ENCODE results near the gene VAT1L. TPM values are rescaled to one million over a fixed set of nuclear protein-coding genes. Genes with fewer than 3 reads are reported as not detected.

Gene VAT1L
- total and polyA plus RNA-seq, 2 experiments from 2014 or later, result 11.0 to 24.4 TPM

DNA sequence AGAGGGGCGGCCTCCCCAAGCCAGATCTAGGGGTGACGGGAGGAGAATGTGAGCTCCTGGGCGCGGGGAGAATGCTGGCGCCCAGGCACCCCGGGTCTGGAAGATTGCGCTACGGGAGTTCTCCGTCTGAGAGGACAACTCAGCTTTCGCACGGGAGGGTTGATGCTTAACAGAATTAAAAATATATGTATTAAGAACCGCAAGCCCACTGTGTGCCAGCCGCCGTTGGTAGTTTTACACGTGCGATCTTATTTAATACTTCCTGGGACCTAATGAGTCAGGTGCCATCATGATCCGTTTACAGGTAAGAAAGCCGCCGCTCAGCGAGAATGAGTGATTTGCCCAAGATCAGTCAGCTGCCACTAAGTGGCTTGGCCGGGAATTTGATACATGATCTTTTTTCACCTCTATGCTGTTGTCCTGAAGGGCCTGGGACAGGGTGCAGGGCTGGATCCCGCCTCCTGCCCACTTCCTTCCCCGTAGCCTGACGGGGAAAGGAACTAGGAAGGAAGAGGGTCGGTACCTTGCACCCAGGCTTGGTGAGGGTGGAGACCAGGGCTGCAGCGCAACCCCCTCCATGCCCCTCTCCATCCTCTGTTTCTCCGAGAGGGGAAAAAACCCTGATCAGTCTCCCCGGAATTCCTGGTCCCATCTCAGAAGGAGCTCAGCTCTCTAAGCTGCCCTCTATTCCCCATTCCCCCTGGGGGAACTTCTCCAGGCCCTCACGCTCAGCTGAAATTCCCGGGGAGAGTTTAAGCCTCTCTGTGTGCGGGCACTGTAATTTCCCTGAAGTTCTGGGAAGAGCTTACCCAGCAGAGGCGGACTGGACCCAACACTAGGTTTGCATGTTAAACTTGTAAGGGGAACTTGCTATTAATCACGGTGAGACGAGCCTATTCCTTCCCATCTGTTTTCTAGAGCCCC lies 983 bp downstream of the VAT1L start:
- Histone ChIP-seq H3K4me3 (peak overlapping the region; percentile 92), H3K4me2 (peak overlapping the region; percentile 93), H3F3A (replicated peaks; ENCODE audit: low read depth) (no peaks in the 10 kb centered on the region), H3K9me2 (ENCODE audit: insufficient read depth) (0 out of 2 replicates have a peak, but pooled peaks cover 3% of the 10 kb centered on the region), H3K27ac (ENCODE audit: low read depth) (no peak overlapping the region), H3K36me3 (ENCODE audit: insufficient read depth) (no peaks in the 10 kb centered on the region), H3K79me2 (replicated peaks; ENCODE audit: insufficient read depth) (peaks cover 39% of the 10 kb centered on the region), H4K20me1 (replicated peaks; ENCODE audit: insufficient read depth) (peaks cover 7% of the 10 kb centered on the region), H3K27me3 (ENCODE audit: insufficient read depth) (peaks cover 41% of the 10 kb centered on the region), H2AFZ (peak overlapping the region; percentile 99), H3K4me1 (ENCODE audit: insufficient read depth) (peaks cover 14% of the 10 kb centered on the region)
- Mint-ChIP-seq H3K9me3 (no peaks in the 10 kb centered on the region), H3K4me3 (peak overlapping the region; percentile 93), H3K27ac (no peak overlapping the region), H3K4me1 (peaks cover 18% of the 10 kb centered on the region), H3K27me3 (ENCODE audit: insufficient read depth, low read depth, poor library complexity) (peaks cover 24% of the 10 kb centered on the region), H3K36me3 (ENCODE audit: low read depth) (no peaks in the 10 kb centered on the region)
- DNase-seq (ENCODE audit: low spot score) (peak; percentile 63), ATAC-seq (peak; percentile 28)
- TF ChIP-seq JUNB (IDR thresholded peaks at IDR 0.05; ENCODE audit: unreplicated experiment) (no peak), EZH2 (IDR thresholded peaks at IDR 0.05; ENCODE audit: low read depth, unreplicated experiment) (peak; percentile 52), POLR2AphosphoS5 (IDR thresholded peaks at IDR 0.05; ENCODE audit: low read depth) (no peak), EZH2phosphoT487 (IDR thresholded peaks at IDR 0.05; ENCODE audit: unreplicated experiment) (no peak), CREB1 (CRISPR knock-in tag; IDR thresholded peaks at IDR 0.05; ENCODE audit: low read depth) (no peak)
- TF ChIP-seq, protein P1, sequence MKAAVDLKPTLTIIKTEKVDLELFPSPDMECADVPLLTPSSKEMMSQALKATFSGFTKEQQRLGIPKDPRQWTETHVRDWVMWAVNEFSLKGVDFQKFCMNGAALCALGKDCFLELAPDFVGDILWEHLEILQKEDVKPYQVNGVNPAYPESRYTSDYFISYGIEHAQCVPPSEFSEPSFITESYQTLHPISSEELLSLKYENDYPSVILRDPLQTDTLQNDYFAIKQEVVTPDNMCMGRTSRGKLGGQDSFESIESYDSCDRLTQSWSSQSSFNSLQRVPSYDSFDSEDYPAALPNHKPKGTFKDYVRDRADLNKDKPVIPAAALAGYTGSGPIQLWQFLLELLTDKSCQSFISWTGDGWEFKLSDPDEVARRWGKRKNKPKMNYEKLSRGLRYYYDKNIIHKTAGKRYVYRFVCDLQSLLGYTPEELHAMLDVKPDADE (IDR thresholded peaks at IDR 0.05), result no peak

- peaks cover 24% of the 10 kb centered on the region for H3K27me3 Mint-ChIP-seq (ENCODE audit: insufficient read depth, low read depth, poor library complexity)
- ATAC-seq, result no peak; the same call in 2 of the 3 replicates
- H3K4me3 Mint-ChIP-seq, result peak overlapping the region; percentile 93
- TF ChIP-seq, protein P2, sequence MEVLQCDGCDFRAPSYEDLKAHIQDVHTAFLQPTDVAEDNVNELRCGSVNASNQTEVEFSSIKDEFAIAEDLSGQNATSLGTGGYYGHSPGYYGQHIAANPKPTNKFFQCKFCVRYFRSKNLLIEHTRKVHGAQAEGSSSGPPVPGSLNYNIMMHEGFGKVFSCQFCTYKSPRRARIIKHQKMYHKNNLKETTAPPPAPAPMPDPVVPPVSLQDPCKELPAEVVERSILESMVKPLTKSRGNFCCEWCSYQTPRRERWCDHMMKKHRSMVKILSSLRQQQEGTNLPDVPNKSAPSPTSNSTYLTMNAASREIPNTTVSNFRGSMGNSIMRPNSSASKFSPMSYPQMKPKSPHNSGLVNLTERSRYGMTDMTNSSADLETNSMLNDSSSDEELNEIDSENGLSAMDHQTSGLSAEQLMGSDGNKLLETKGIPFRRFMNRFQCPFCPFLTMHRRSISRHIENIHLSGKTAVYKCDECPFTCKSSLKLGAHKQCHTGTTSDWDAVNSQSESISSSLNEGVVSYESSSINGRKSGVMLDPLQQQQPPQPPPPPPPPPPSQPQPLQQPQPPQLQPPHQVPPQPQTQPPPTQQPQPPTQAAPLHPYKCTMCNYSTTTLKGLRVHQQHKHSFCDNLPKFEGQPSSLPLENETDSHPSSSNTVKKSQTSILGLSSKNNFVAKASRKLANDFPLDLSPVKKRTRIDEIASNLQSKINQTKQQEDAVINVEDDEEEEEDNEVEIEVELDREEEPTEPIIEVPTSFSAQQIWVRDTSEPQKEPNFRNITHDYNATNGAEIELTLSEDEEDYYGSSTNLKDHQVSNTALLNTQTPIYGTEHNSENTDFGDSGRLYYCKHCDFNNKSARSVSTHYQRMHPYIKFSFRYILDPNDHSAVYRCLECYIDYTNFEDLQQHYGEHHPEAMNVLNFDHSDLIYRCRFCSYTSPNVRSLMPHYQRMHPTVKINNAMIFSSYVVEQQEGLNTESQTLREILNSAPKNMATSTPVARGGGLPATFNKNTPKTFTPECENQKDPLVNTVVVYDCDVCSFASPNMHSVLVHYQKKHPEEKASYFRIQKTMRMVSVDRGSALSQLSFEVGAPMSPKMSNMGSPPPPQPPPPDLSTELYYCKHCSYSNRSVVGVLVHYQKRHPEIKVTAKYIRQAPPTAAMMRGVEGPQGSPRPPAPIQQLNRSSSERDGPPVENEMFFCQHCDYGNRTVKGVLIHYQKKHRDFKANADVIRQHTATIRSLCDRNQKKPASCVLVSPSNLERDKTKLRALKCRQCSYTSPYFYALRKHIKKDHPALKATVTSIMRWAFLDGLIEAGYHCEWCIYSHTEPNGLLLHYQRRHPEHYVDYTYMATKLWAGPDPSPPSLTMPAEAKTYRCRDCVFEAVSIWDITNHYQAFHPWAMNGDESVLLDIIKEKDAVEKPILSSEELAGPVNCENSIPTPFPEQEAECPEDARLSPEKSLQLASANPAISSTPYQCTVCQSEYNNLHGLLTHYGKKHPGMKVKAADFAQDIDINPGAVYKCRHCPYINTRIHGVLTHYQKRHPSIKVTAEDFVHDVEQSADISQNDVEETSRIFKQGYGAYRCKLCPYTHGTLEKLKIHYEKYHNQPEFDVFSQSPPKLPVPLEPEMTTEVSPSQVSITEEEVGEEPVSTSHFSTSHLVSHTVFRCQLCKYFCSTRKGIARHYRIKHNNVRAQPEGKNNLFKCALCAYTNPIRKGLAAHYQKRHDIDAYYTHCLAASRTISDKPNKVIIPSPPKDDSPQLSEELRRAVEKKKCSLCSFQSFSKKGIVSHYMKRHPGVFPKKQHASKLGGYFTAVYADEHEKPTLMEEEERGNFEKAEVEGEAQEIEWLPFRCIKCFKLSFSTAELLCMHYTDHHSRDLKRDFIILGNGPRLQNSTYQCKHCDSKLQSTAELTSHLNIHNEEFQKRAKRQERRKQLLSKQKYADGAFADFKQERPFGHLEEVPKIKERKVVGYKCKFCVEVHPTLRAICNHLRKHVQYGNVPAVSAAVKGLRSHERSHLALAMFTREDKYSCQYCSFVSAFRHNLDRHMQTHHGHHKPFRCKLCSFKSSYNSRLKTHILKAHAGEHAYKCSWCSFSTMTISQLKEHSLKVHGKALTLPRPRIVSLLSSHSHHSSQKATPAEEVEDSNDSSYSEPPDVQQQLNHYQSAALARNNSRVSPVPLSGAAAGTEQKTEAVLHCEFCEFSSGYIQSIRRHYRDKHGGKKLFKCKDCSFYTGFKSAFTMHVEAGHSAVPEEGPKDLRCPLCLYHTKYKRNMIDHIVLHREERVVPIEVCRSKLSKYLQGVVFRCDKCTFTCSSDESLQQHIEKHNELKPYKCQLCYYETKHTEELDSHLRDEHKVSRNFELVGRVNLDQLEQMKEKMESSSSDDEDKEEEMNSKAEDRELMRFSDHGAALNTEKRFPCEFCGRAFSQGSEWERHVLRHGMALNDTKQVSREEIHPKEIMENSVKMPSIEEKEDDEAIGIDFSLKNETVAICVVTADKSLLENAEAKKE (CRISPR knock-in tag; IDR thresholded peaks at IDR 0.05), result no peak
- TF ChIP-seq NANOG (IDR thresholded peaks at IDR 0.05; ENCODE audit: borderline replicate concordance), result no peak
- TF ChIP-seq JUNB (IDR thresholded peaks at IDR 0.05; ENCODE audit: unreplicated experiment), result no peak
- no peak for TF ChIP-seq POLR2AphosphoS5 (IDR thresholded peaks at IDR 0.05; ENCODE audit: low read depth)
- no peak for TF ChIP-seq ZNF331 (CRISPR knock-in tag; IDR thresholded peaks at IDR 0.05; ENCODE audit: low read depth)
- TF ChIP-seq CREB1 (CRISPR knock-in tag; IDR thresholded peaks at IDR 0.05; ENCODE audit: low read depth), result no peak
- no peak for TF ChIP-seq ZNF114 (CRISPR knock-in tag; IDR thresholded peaks at IDR 0.05)
- TF ChIP-seq CTCF (conservative IDR thresholded peaks at IDR 0.05; ENCODE audit: low read depth in 2 of 2), result no peak
- TF ChIP-seq EZH2phosphoT487 (IDR thresholded peaks at IDR 0.05; ENCODE audit: unreplicated experiment), result no peak
- TF ChIP-seq EZH2 (IDR thresholded peaks at IDR 0.05; ENCODE audit: low read depth, unreplicated experiment), result no peak
Measured at GRCh38 chr16:77790009-77790372, 1.6 kb downstream of the VAT1L start.

More at GRCh38 chr16:77790009-77790372, 1.6 kb downstream of the VAT1L start:
- Mint-ChIP-seq H3K36me3 (ENCODE audit: low read depth) (no peaks in the 10 kb centered on the region), H3K9me3 (no peaks in the 10 kb centered on the region), H3K27ac (no peak overlapping the region), H3K4me1 (peaks cover 18% of the 10 kb centered on the region)
- H3K27me3 ChIP-seq (ENCODE audit: insufficient read depth), result peaks cover 41% of the 10 kb centered on the region
- no peak overlapping the region for H3K27ac ChIP-seq (ENCODE audit: low read depth)
- peak overlapping the region; percentile 93 for H3K4me2 ChIP-seq
- peak overlapping the region; percentile 99; the same call in 1 of the 2 replicates for H2AFZ ChIP-seq
- no peaks in the 10 kb centered on the region for H3K36me3 ChIP-seq (ENCODE audit: insufficient read depth)
- H3K9me2 ChIP-seq (ENCODE audit: insufficient read depth), result 0 out of 2 replicates have a peak, but pooled peaks cover 3% of the 10 kb centered on the region
- DNase-seq (ENCODE audit: low spot score), result peak; percentile 15
- H3K4me1 ChIP-seq (ENCODE audit: insufficient read depth), result peaks cover 14% of the 10 kb centered on the region
- H3F3A ChIP-seq (replicated peaks; ENCODE audit: low read depth), result no peaks in the 10 kb centered on the region
- H3K79me2 ChIP-seq (replicated peaks; ENCODE audit: insufficient read depth), result peaks cover 46% of the 10 kb centered on the region
- peaks cover 7% of the 10 kb centered on the region for H4K20me1 ChIP-seq (replicated peaks; ENCODE audit: insufficient read depth)
- peak overlapping the region; percentile 92 for H3K4me3 ChIP-seq

Measured in GM23338 (cell line).